Right lobe of liver (tissue), 6 donors: ENCODE results near the gene CCN2. TPM values are rescaled to one million over a fixed set of nuclear protein-coding genes. Genes with fewer than 3 reads are reported as not detected.

Experiments used
- ATAC-seq, 4 donors: fragments of 200-7000 bp; cut with Tn5 transposase; one replicate each; pipeline ENCODE4 v1.9.1; 2020; ENCODE audit warnings: mild to moderate bottlenecking in 4 of 4, moderate library complexity in 4 of 4
- DNase-seq, 3 donors: peaks; one replicate each; pipeline ENCODE4 v3.0.0-alpha.2; 2020
- H3K27ac ChIP-seq, 3 donors: fragments of 200-600 bp; one replicate each; pipeline ENCODE4 v1.8.0; 2022
- H3K27me3 ChIP-seq, 2 donors: fragments of 200-600 bp; one replicate each; pipeline ENCODE4 v1.8.0; 2022
- H3K36me3 ChIP-seq, 4 donors: fragments of 200-600 bp; sonication (generic) in 1 of 4; one replicate each; pipeline versions ENCODE4 v1.5.1 to v1.8.0; 2017 to 2022; ENCODE audit warnings: control low read depth in 1 of 4
- H3K4me1 ChIP-seq, 4 donors: fragments of 200-600 bp; sonication (generic) in 1 of 4; one replicate each; pipeline versions ENCODE4 v1.5.1 to v1.8.0; 2017 to 2022; ENCODE audit warnings: control low read depth in 1 of 4
- H3K4me3 ChIP-seq, 3 donors: fragments of 200-600 bp; one replicate each; pipeline ENCODE4 v1.8.0; 2022
- H3K9me3 ChIP-seq, 4 donors: fragments of 200-600 bp; sonication (generic) in 1 of 4; one replicate each; pipeline versions ENCODE4 v1.5.1 to v1.8.0; 2017 to 2022; ENCODE audit warnings: control low read depth in 1 of 4
- CTCF ChIP-seq, 4 donors: fragments of 200-600 bp in 3 of 4; fragments of 450-650 bp in 1 of 4; IDR thresholded peaks; one replicate each; pipeline versions ENCODE4 v1.5.1 to v1.8.0; 2016 to 2022; ENCODE audit warnings: antibody characterized with exemption in 4 of 4, mild to moderate bottlenecking in 2 of 4
- POLR2A ChIP-seq: fragments of 450-650 bp; IDR thresholded peaks from one replicate; pipeline ENCODE4 v1.6.1; 2017; ENCODE audit warnings: antibody characterized with exemption, mild to moderate bottlenecking
- WGBS: methylation state at CpG from one replicate; pipeline ENCODE4 v1.1.6; 2018; ENCODE audit warnings: low coverage, low lambda C conversion rate; ENCODE audit not compliant: insufficient coverage; ENCODE audit errors: missing lambda C conversion rate; 5-methylcytosine and 5-hydroxymethylcytosine counted together
- intact Hi-C, 2 donors: fragments of 100-400 bp; cut with DNase I; formaldehyde crosslinking; loops; one replicate each; pipeline versions ENCODE4 v1.11.2 to v1.14.1; 2022
- total RNA-seq, 6 experiments: library from RNA; depleted of rRNA in 2 of 6; stranded (reverse); fragments of >200 nt in 2 of 6; fragmentation: NEBNext Ultra II Directional in 3 of 6; extraction: Animal tissue kit (Norgen Biotek cat#: 25700) in 3 of 6; gene quantifications; one replicate each; pipeline versions ENCODE4 v1.1.0 to v1.2.4, GENCODE V29; 2016 to 2023
- donor health status: DM: no; HTN: yes; CAD: no.
- donor health status: DM: no; HTN: no; CAD: no.
- donor health status: DM: no; HTN: no; CAD: no.
- donor health status: DM: no; HTN: yes; CAD: no.
- donor health status: DM: no; HTN: yes; CAD: no.

Gene CCN2
- total RNA-seq, 6 experiments from 2014 or later = 3.4 to 82.9 (median 54.3) TPM

- WGBS = 80% methylated on average over 5 of the region's 5 CpGs
- Histone ChIP-seq H3K4me3 (no peak overlapping the region), H3K4me1 (peaks cover 0 to 68% (median 29%) of the 10 kb centered on the region in 4 donors), H3K36me3 (no peaks in the 10 kb centered on the region), H3K27ac (peak overlapping the region; percentile 52 to 79 (median 74)), H3K9me3 (no peaks in the 10 kb centered on the region), H3K27me3 (no peaks in the 10 kb centered on the region)
- intact Hi-C loops = no loop called here
- DNase-seq (no peak), ATAC-seq (no peak)
- TF ChIP-seq CTCF (IDR thresholded peaks at IDR 0.05) = no peak
These were observed 28.6 kb upstream of the CCN2 start for GRCh38 chr6:131979515-131980337.

- peak; percentile 7 to 44 (median 24) for ATAC-seq
- 28% methylated on average over 3 of the region's 3 CpGs for WGBS
- peaks cover 0 to 68% (median 29%) of the 10 kb centered on the region in 4 donors for H3K4me1 ChIP-seq
These were observed 27.4 kb upstream of the CCN2 start for GRCh38 chr6:131978522-131978921.

GRCh38 chr6:131976545-131977061, 25.4 kb upstream of the CCN2 start:
- Histone ChIP-seq H3K36me3 (no peaks in the 10 kb centered on the region), H3K27ac (peak overlapping the region in 2 of 3 donors; percentile 74 to 79), H3K27me3 (no peaks in the 10 kb centered on the region), H3K4me3 (no peak overlapping the region), H3K4me1 (peaks cover 0 to 53% (median 22%) of the 10 kb centered on the region in 4 donors), H3K9me3 (no peaks in the 10 kb centered on the region)
- DNase-seq (peak in 1 of 3 donors; percentile 60), ATAC-seq (peak; percentile 50 to 71 (median 68))
- intact Hi-C loops = no loop called here
- 18% methylated on average over 6 of the region's 6 CpGs for WGBS
- no peak for TF ChIP-seq CTCF (IDR thresholded peaks at IDR 0.05)
- TF ChIP-seq POLR2A = no peak

More at GRCh38 chr6:131978522-131978921, 27.4 kb upstream of the CCN2 start:
- Histone ChIP-seq H3K4me3 (no peak overlapping the region), H3K9me3 (no peaks in the 10 kb centered on the region), H3K27me3 (no peaks in the 10 kb centered on the region), H3K27ac (peak overlapping the region; percentile 7 to 79 (median 74)), H3K36me3 (no peaks in the 10 kb centered on the region)
- DNase-seq = no peak
- intact Hi-C loops = no loop called here
- no peak for TF ChIP-seq POLR2A
- TF ChIP-seq CTCF (IDR thresholded peaks at IDR 0.05) = no peak

GRCh38 chr6:131972741-131973140, 21.6 kb upstream of the CCN2 start:
- ATAC-seq (peak in 2 of 4 donors; percentile 30 to 39), DNase-seq (no peak)
- WGBS = 53% methylated on average over 2 of the region's 2 CpGs
- Histone ChIP-seq H3K36me3 (no peaks in the 10 kb centered on the region), H3K27me3 (no peaks in the 10 kb centered on the region), H3K4me3 (no peak overlapping the region), H3K4me1 (peaks cover 0 to 34% (median 11%) of the 10 kb centered on the region in 4 donors), H3K9me3 (no peaks in the 10 kb centered on the region), H3K27ac (no peak overlapping the region)
- no peak for TF ChIP-seq CTCF (IDR thresholded peaks at IDR 0.05)
- no peak for TF ChIP-seq POLR2A
- intact Hi-C loops = no loop called here
